Thoracic aorta (tissue), 2 donors: ENCODE data around the gene C9orf50. TPM values are rescaled to one million over a fixed set of nuclear protein-coding genes. Genes with fewer than 3 reads are reported as not detected.

Experiments used
- ATAC-seq: fragments of 150-250 bp; one replicate; pipeline ENCODE4 v1.8.0; 2017; ENCODE audit warnings: low read depth; ENCODE audit not compliant: insufficient number of reproducible peaks, low FRiP score
- DNase-seq: peaks from one replicate; pipeline ENCODE4 v3.0.0-alpha.2; 2020; ENCODE audit warnings: low spot score
- H3K27ac ChIP-seq, 2 donors: fragments of 200-600 bp; sonication (generic); 1 replicate in 1 of 2; 2 replicates in 1 of 2; pipeline ENCODE4 v1.5.1; 2016; ENCODE audit warnings: mild to moderate bottlenecking in 2 of 2, moderate library complexity in 2 of 2
- H3K27me3 ChIP-seq: fragments of 200-600 bp; sonication (generic); replicated peaks from 2 replicates; pipeline ENCODE4 v1.6.0; 2016; ENCODE audit warnings: mild to moderate bottlenecking; ENCODE audit not compliant: insufficient read depth
- H3K36me3 ChIP-seq: fragments of 200-600 bp; sonication (generic); one replicate; pipeline ENCODE4 v1.5.1; 2016
- H3K4me1 ChIP-seq, 2 donors: fragments of 200-600 bp; sonication (generic); 1 replicate in 1 of 2; 2 replicates in 1 of 2; pipeline versions ENCODE4 v1.5.1 to v1.6.0; 2016; ENCODE audit warnings: low read depth in 2 of 2, mild to moderate bottlenecking in 1 of 2; ENCODE audit not compliant: control insufficient read depth in 1 of 2
- H3K4me3 ChIP-seq: fragments of 200-600 bp; sonication (generic); 2 replicates; pipeline ENCODE4 v1.5.1; 2016; ENCODE audit warnings: mild to moderate bottlenecking
- H3K9me3 ChIP-seq: fragments of 200-600 bp; sonication (generic); 2 replicates; pipeline ENCODE4 v1.5.1; 2016
- CTCF ChIP-seq: fragments of 200-600 bp; sonication (generic); IDR thresholded peaks from one replicate; pipeline ENCODE4 v1.5.1; 2019; ENCODE audit warnings: antibody characterized with exemption
- total RNA-seq, 2 donors: library from RNA; depleted of rRNA; stranded (reverse); fragments of >200 nt; gene quantifications; one replicate each; pipeline versions ENCODE4 v1.1.0 to v1.2.3, GENCODE V29; 2016

Gene C9orf50
- total RNA-seq, 2 donors from 2014 or later, result not detected

GRCh38 chr9:129607027-129607387 lies 13.9 kb downstream of the C9orf50 start:
- Histone ChIP-seq H3K4me1 (peaks cover 26 to 42% of the 10 kb centered on the region in 2 donors), H3K4me3 (no peak overlapping the region), H3K9me3 (no peaks in the 10 kb centered on the region), H3K27ac (peak overlapping the region; percentile 89 to 96), H3K36me3 (no peaks in the 10 kb centered on the region), H3K27me3 (no peaks in the 10 kb centered on the region)
- ATAC-seq (no peak), DNase-seq (no peak)
- no peak for TF ChIP-seq CTCF

GRCh38 chr9:129606161-129607026 lies 14.5 kb downstream of the C9orf50 start:
- H3K36me3 ChIP-seq, result no peaks in the 10 kb centered on the region
- DNase-seq (no peak), ATAC-seq (no peak)
- peaks cover 26 to 41% of the 10 kb centered on the region in 2 donors for H3K4me1 ChIP-seq
- H3K9me3 ChIP-seq, result no peaks in the 10 kb centered on the region
- peak overlapping the region; percentile 89 to 96 for H3K27ac ChIP-seq
- H3K27me3 ChIP-seq, result no peaks in the 10 kb centered on the region
- no peak for TF ChIP-seq CTCF
- no peak overlapping the region for H3K4me3 ChIP-seq

- Histone ChIP-seq H3K9me3 (no peaks in the 10 kb centered on the region), H3K27me3 (no peaks in the 10 kb centered on the region), H3K4me3 (no peak overlapping the region), H3K36me3 (no peaks in the 10 kb centered on the region), H3K27ac (no peak overlapping the region), H3K4me1 (peaks cover 20 to 29% of the 10 kb centered on the region in 2 donors)
- DNase-seq, result no peak
- no peak for ATAC-seq
- no peak for TF ChIP-seq CTCF
These were observed 16.1 kb downstream of the C9orf50 start for GRCh38 chr9:129604766-129605163.

- H3K27me3 ChIP-seq, result no peaks in the 10 kb centered on the region
- DNase-seq (no peak), ATAC-seq (no peak)
- TF ChIP-seq CTCF, result no peak
- no peaks in the 10 kb centered on the region for H3K9me3 ChIP-seq
- no peaks in the 10 kb centered on the region for H3K36me3 ChIP-seq
- H3K4me1 ChIP-seq, result peaks cover 17 to 25% of the 10 kb centered on the region in 2 donors
- no peak overlapping the region for H3K27ac ChIP-seq
- no peak overlapping the region for H3K4me3 ChIP-seq
These were observed 16.7 kb downstream of the C9orf50 start for GRCh38 chr9:129604056-129604765.
